Esophagus squamous epithelium (tissue), 5 donors: ENCODE measurements around the gene ANO2. TPM values are rescaled to one million over a fixed set of nuclear protein-coding genes. Genes with fewer than 3 reads are reported as not detected.
A peak's percentile ranks its signal among the peaks of the same experiment; 100 is the strongest.
"Not testable (repeated sequence)": the region's sequence is repeated elsewhere in the genome, so short reads cannot be mapped to it uniquely, and the experiment has no call there.

Experiments used
- DNase-seq: peaks from one replicate; lab custom pipeline; 2025; lab: John Stamatoyannopoulos, UW
- H3K27ac ChIP-seq, 4 donors: fragments of 200-600 bp; sonication (generic); one replicate each; pipeline ENCODE4 v1.5.1; 2016 to 2019; ENCODE audit warnings: mild to moderate bottlenecking in 1 of 4
- H3K27me3 ChIP-seq, 4 donors: fragments of 200-600 bp; sonication (generic); 1 replicate in 3 of 4; 2 replicates in 1 of 4; pipeline versions ENCODE4 v1.5.1 to v1.6.0; 2017 to 2021; ENCODE audit warnings: antibody characterized with exemption in 1 of 4
- H3K36me3 ChIP-seq, 3 donors: fragments of 200-600 bp; sonication (generic); one replicate each; pipeline ENCODE4 v1.5.1; 2016 to 2019
- H3K4me1 ChIP-seq, 3 donors: fragments of 200-600 bp; sonication (generic); one replicate each; pipeline ENCODE4 v1.5.1; 2017 to 2019
- H3K4me3 ChIP-seq, 4 donors: fragments of 200-600 bp; sonication (generic); 1 replicate in 3 of 4; 2 replicates in 1 of 4; pipeline ENCODE4 v1.5.1; 2016 to 2019; ENCODE audit warnings: mild to moderate bottlenecking in 2 of 4, moderate library complexity in 1 of 4
- H3K9me3 ChIP-seq, 3 donors: fragments of 200-600 bp; sonication (generic); one replicate each; pipeline ENCODE4 v1.5.1; 2016 to 2019
- CTCF ChIP-seq, 6 experiments: fragments of 450-650 bp in 4 of 6; fragments of 200-600 bp in 2 of 6; sonication (generic) in 2 of 6; IDR thresholded peaks; one replicate each; pipeline ENCODE4 v1.5.1; 2016 to 2019; ENCODE audit warnings: antibody characterized with exemption in 6 of 6, mild to moderate bottlenecking in 4 of 6, moderate library complexity in 4 of 6
- POLR2A ChIP-seq, 4 donors: fragments of 450-650 bp; IDR thresholded peaks; one replicate each; pipeline ENCODE4 v1.6.1; 2017; ENCODE audit warnings: antibody characterized with exemption in 4 of 4, mild to moderate bottlenecking in 4 of 4, moderate library complexity in 3 of 4
- WGBS, 2 donors: methylation state at CpG; one replicate each; pipeline ENCODE4 v1.1.5; 2018; 5-methylcytosine and 5-hydroxymethylcytosine counted together
- intact Hi-C: fragments of 100-400 bp; cut with DNase I; formaldehyde crosslinking; loops from one replicate; pipeline ENCODE4 v1.15.0; 2022
- total RNA-seq, 4 donors: library from RNA; depleted of rRNA; stranded (reverse); fragments of >200 nt; gene quantifications; one replicate each; pipeline ENCODE4 v1.1.0, GENCODE V29; 2016
- donor health status: DM: yes; HTN: yes; CAD: no.

ANO2 gene
- total RNA-seq, 4 donors from 2014 or later = 0.49 to 11.8 (median 3.1) TPM

GRCh38 chr12:5827591-5827990 is 117.5 kb downstream of the ANO2 start:
- no peak for TF ChIP-seq POLR2A (IDR thresholded peaks at IDR 0.05)
- TF ChIP-seq CTCF (IDR thresholded peaks at IDR 0.05) = no peak
- peak overlapping the region in 1 of 4 donors; percentile 40 for H3K4me3 ChIP-seq
- no peak for DNase-seq
- no peak overlapping the region for H3K27ac ChIP-seq
- H3K36me3 ChIP-seq = no peaks in the 10 kb centered on the region
- H3K4me1 ChIP-seq = no peaks in the 10 kb centered on the region
- intact Hi-C loops = no loop called here
- H3K27me3 ChIP-seq = peaks cover 0 to 60% (median 0%) of the 10 kb centered on the region in 4 donors
- peaks cover 0 to 15% (median 0%) of the 10 kb centered on the region in 3 donors for H3K9me3 ChIP-seq
- 100% methylated on average over 2 of the region's 22 CpGs; no CpG with 5 or more reads in 1 of the 2 donors for whole genome bisulfite sequencing, 2 donors

DNA sequence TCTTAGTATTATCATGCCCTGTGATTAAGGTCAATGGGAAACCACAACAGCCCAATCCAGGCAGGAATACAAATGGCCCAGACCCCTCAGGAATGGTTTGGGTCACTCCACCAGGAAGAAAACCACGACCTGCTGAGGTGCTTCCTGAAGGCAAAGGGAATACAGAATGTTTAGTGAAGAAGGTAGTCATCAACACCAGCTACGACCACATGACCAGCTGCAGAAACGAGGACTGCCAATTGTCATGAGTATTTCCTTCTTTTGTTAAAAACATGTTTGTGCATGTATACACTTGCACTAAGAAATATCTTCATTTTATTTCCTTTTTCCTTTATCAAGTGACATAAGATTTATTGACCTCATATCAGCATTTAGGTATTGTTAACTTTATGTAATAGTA is 119.3 kb downstream of the ANO2 start:
- DNase-seq, H3K4me1 ChIP-seq, H3K4me3 ChIP-seq, intact Hi-C loops, H3K36me3 ChIP-seq, H3K27ac ChIP-seq: not testable (repeated sequence)
- peaks cover 0 to 15% (median 0%) of the 10 kb centered on the region in 3 donors for H3K9me3 ChIP-seq
- peaks cover 0 to 54% (median 0%) of the 10 kb centered on the region in 4 donors for H3K27me3 ChIP-seq
- 28 to 50% methylated on average over 3 of the region's 3 CpGs for WGBS, 2 donors

DNA sequence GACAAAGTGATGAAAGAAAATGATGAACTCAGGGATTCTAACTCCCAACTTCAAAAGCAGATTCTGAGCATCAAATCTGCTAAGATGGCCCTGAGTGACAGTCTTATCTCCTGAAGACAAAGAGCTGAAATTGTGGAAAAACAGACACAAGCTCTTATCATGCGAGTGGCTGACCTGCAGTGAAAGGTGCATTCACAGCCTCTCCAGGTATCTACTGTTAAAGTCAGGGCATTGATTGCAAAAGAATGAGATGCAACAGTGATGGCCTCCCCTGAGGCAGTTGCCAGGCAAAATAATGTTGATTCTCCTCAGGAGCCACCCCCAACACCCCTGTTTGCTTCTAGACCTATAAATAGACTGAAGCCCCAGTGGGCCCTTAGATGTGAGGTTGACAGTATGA is 126.2 kb downstream of the ANO2 start:
- DNase-seq, intact Hi-C loops, H3K4me3 ChIP-seq, H3K27ac ChIP-seq, H3K36me3 ChIP-seq, H3K4me1 ChIP-seq: not testable (repeated sequence)
- peaks cover 0 to 37% (median 0%) of the 10 kb centered on the region in 4 donors for H3K27me3 ChIP-seq
- peaks cover 0 to 28% (median 0%) of the 10 kb centered on the region in 3 donors for H3K9me3 ChIP-seq
- 80 to 100% methylated on average over 1 of the region's 1 CpG for WGBS, 2 donors

DNA sequence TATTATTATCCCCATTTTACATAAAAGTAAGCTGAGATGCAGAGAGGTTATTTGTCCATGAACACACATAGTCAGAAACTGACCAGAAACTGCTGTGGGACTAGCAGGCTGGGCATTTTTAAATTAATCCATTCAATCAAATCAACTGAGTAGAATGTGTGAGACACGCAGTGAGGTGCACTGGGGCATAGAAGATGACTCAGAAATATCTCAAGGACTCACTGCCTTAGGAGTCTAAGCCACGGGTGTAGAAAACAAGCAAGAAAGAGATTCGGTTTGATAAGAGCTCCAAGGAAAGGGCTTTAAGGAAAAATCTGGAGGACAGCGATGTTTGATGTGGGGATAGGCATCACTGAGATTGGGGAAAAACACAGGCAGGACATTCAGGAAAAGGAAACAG is 127.8 kb downstream of the ANO2 start:
- H3K27me3 ChIP-seq = peaks cover 0 to 37% (median 0%) of the 10 kb centered on the region in 4 donors
- no peak overlapping the region for H3K4me3 ChIP-seq
- TF ChIP-seq POLR2A (IDR thresholded peaks at IDR 0.05) = no peak
- TF ChIP-seq CTCF (IDR thresholded peaks at IDR 0.05) = no peak
- intact Hi-C loops = no loop called here
- H3K9me3 ChIP-seq = peaks cover 0 to 22% (median 0%) of the 10 kb centered on the region in 3 donors
- H3K27ac ChIP-seq = no peak overlapping the region
- no peaks in the 10 kb centered on the region for H3K4me1 ChIP-seq
- no peak for DNase-seq
- no peaks in the 10 kb centered on the region for H3K36me3 ChIP-seq
- 62 to 66% methylated on average over 4 of the region's 4 CpGs for WGBS, 2 donors

DNA sequence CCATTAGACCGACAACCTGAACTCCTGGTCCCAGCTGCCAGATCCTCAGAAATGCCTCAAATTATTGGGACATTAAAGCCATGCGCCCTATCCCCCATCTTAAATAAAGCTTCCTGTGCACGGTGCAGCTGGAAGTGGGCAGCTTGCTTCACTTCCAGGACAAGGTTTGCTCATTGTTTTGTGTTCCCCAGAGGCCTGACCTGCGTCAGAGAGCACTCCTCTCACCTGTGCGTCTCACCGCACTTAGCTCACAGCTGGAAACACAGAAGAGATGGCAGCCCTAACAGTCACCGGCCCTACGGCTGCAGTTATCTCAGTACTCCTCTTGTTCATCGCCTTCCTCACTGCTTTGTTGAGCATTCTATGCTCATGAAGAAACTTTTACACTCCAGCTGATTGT is 135.5 kb downstream of the ANO2 start:
- intact Hi-C loops = no loop called here
- H3K27me3 ChIP-seq = peaks cover 0 to 70% (median 0%) of the 10 kb centered on the region in 4 donors
- no peaks in the 10 kb centered on the region for H3K9me3 ChIP-seq
- 78 to 89% methylated on average over 7 to 9 of the region's 9 CpGs for WGBS, 2 donors
- TF ChIP-seq POLR2A (IDR thresholded peaks at IDR 0.05) = no peak
- no peak for TF ChIP-seq CTCF (IDR thresholded peaks at IDR 0.05)
- no peaks in the 10 kb centered on the region for H3K4me1 ChIP-seq
- H3K36me3 ChIP-seq = no peaks in the 10 kb centered on the region
- no peak overlapping the region for H3K27ac ChIP-seq
- no peak for DNase-seq
- H3K4me3 ChIP-seq = no peak overlapping the region

GRCh38 chr12:5808981-5809380 is 136.1 kb downstream of the ANO2 start:
- intact Hi-C loops = no loop called here
- no peak for TF ChIP-seq CTCF (IDR thresholded peaks at IDR 0.05)
- no peak for TF ChIP-seq POLR2A (IDR thresholded peaks at IDR 0.05)
- Histone ChIP-seq H3K4me3 (no peak overlapping the region), H3K9me3 (no peaks in the 10 kb centered on the region), H3K27me3 (peaks cover 0 to 69% (median 0%) of the 10 kb centered on the region in 4 donors), H3K27ac (no peak overlapping the region), H3K36me3 (no peaks in the 10 kb centered on the region), H3K4me1 (no peaks in the 10 kb centered on the region)
- no peak for DNase-seq
- WGBS, 2 donors = 55 to 56% methylated on average over 3 to 4 of the region's 4 CpGs
